Ascending aorta (tissue), 2 donors: ENCODE measurements around the gene ZNF398. TPM values are rescaled to one million over a fixed set of nuclear protein-coding genes. Genes with fewer than 3 reads are reported as not detected.

ENCODE experiments used
- DNase-seq, 2 donors: peaks; one replicate each; pipeline ENCODE4 v3.0.0-alpha.2; 2019; ENCODE audit warnings: low spot score in 2 of 2
- H3K27ac ChIP-seq, 2 donors: fragments of 200-600 bp; sonication (generic); one replicate each; pipeline ENCODE4 v1.5.1; 2016 to 2017; ENCODE audit warnings: mild to moderate bottlenecking in 1 of 2
- H3K27me3 ChIP-seq: fragments of 200-600 bp; sonication (generic); one replicate; pipeline ENCODE4 v1.5.1; 2017
- H3K36me3 ChIP-seq, 2 donors: fragments of 200-600 bp; sonication (generic); one replicate each; pipeline ENCODE4 v1.5.1; 2016
- H3K4me1 ChIP-seq, 2 donors: fragments of 200-600 bp; sonication (generic); one replicate each; pipeline ENCODE4 v1.5.1; 2016 to 2017; ENCODE audit warnings: mild to moderate bottlenecking in 1 of 2
- H3K4me3 ChIP-seq, 2 donors: fragments of 200-600 bp; sonication (generic); one replicate each; pipeline ENCODE4 v1.5.1; 2016 to 2017; ENCODE audit warnings: mild to moderate bottlenecking in 1 of 2
- H3K9me3 ChIP-seq, 2 donors: fragments of 200-600 bp; sonication (generic); one replicate each; pipeline ENCODE4 v1.5.1; 2016
- CTCF ChIP-seq, 3 experiments: fragments of 200-600 bp in 2 of 3; fragments of 450-650 bp in 1 of 3; sonication (generic) in 2 of 3; IDR thresholded peaks; one replicate each; pipeline ENCODE4 v1.5.1; 2016 to 2019; ENCODE audit warnings: antibody characterized with exemption in 3 of 3, mild to moderate bottlenecking in 1 of 3, moderate library complexity in 1 of 3
- intact Hi-C: fragments of 100-400 bp; cut with DNase I; formaldehyde crosslinking; loops from one replicate; pipeline ENCODE4 v1.15.1; 2023
- total RNA-seq: library from RNA; depleted of rRNA; stranded (reverse); fragments of >200 nt; gene quantifications from one replicate; pipeline ENCODE4 v1.1.0, GENCODE V29; 2016

The ZNF398 gene
- total RNA-seq, 1 donor from 2014 or later: 19.6 TPM

- Histone ChIP-seq H3K4me3 (peak overlapping the region; percentile 88 to 92), H3K9me3 (no peaks in the 10 kb centered on the region), H3K27ac (peak overlapping the region; percentile 82 to 96), H3K4me1 (peaks cover 6 to 8% of the 10 kb centered on the region in 2 donors), H3K36me3 (peaks cover 0 to 3% of the 10 kb centered on the region in 2 donors), H3K27me3 (no peaks in the 10 kb centered on the region)
- DNase-seq: peak in 1 of 2 donors; percentile 75
- intact Hi-C loops: loop anchor here (1.0 to 10.0 kb wide), 7 partner anchors 21 to 432 kb away; partner anchors contain the start of genes CUL1, EZH2, PDIA4 and ZNF212
- TF ChIP-seq CTCF (IDR thresholded peaks at IDR 0.05): no peak
Measured at GRCh38 chr7:149126662-149127266, 20.5 kb upstream of the ZNF398 start.

- intact Hi-C loops: no loop called here
- no peak for DNase-seq
- H3K27ac ChIP-seq: no peak overlapping the region
- H3K9me3 ChIP-seq: no peaks in the 10 kb centered on the region
- H3K4me1 ChIP-seq: no peaks in the 10 kb centered on the region
- H3K4me3 ChIP-seq: no peak overlapping the region
- H3K27me3 ChIP-seq: no peaks in the 10 kb centered on the region
- H3K36me3 ChIP-seq: peaks cover 0 to 3% of the 10 kb centered on the region in 2 donors
- no peak for TF ChIP-seq CTCF (IDR thresholded peaks at IDR 0.05)
Measured at GRCh38 chr7:149130572-149131198, 16.6 kb upstream of the ZNF398 start.

GRCh38 chr7:149133028-149133710 lies 14.1 kb upstream of the ZNF398 start:
- no peak for DNase-seq
- Histone ChIP-seq H3K9me3 (no peaks in the 10 kb centered on the region), H3K4me3 (no peak overlapping the region), H3K27me3 (no peaks in the 10 kb centered on the region), H3K27ac (no peak overlapping the region), H3K36me3 (peaks cover 0 to 3% of the 10 kb centered on the region in 2 donors), H3K4me1 (no peaks in the 10 kb centered on the region)
- intact Hi-C loops: no loop called here
- TF ChIP-seq CTCF (IDR thresholded peaks at IDR 0.05): no peak

- Histone ChIP-seq H3K27me3 (no peaks in the 10 kb centered on the region), H3K4me1 (no peaks in the 10 kb centered on the region), H3K27ac (no peak overlapping the region), H3K4me3 (no peak overlapping the region), H3K36me3 (peaks cover 0 to 3% of the 10 kb centered on the region in 2 donors), H3K9me3 (no peaks in the 10 kb centered on the region)
- no peak for TF ChIP-seq CTCF (IDR thresholded peaks at IDR 0.05)
- intact Hi-C loops: no loop called here
- DNase-seq: peak in 1 of 2 donors; percentile 18
Measured at GRCh38 chr7:149136118-149136517, 11.1 kb upstream of the ZNF398 start.

- no peak for DNase-seq
- Histone ChIP-seq H3K9me3 (no peaks in the 10 kb centered on the region), H3K4me3 (no peak overlapping the region), H3K27me3 (no peaks in the 10 kb centered on the region), H3K36me3 (no peaks in the 10 kb centered on the region), H3K27ac (no peak overlapping the region), H3K4me1 (no peaks in the 10 kb centered on the region)
- intact Hi-C loops: no loop called here
- no peak for TF ChIP-seq CTCF (IDR thresholded peaks at IDR 0.05)
Measured at GRCh38 chr7:149140831-149141230, 6.4 kb upstream of the ZNF398 start.
